Activated naive CD4-positive, alpha-beta T cell treated with anti-CD3 and anti-CD28 coated beads for 36 hours (primary cell): ENCODE measurements around the gene USP48. TPM values are rescaled to one million over a fixed set of nuclear protein-coding genes. Genes with fewer than 3 reads are reported as not detected.
"Not testable (repeated sequence)": the region's sequence is repeated elsewhere in the genome, so short reads cannot be mapped to it uniquely, and the experiment has no call there.

ENCODE experiments used
- CTCF ChIA-PET: fragments of 350-600 bp; sonication (Branson Sonifier 250); formaldehyde crosslinking; loops from one replicate; lab custom pipeline; 2021; ENCODE audit warnings: antibody characterized with exemption; lab: Charles Lee
- DNase-seq: peaks from one replicate; pipeline ENCODE4 v3.0.0-alpha.2; 2020
- H3K27ac Mint-ChIP-seq: one replicate; pipeline ENCODE4 v1.8.0; 2021; ENCODE audit warnings: mild to moderate bottlenecking, mixed read lengths
- H3K27me3 Mint-ChIP-seq: one replicate; pipeline ENCODE4 v1.8.0; 2021; ENCODE audit warnings: low read depth, mixed read lengths
- H3K36me3 Mint-ChIP-seq: one replicate; pipeline ENCODE4 v1.8.0; 2021; ENCODE audit warnings: low read depth, mixed read lengths
- H3K4me1 Mint-ChIP-seq: one replicate; pipeline ENCODE4 v1.8.0; 2021; ENCODE audit warnings: low read depth, mixed read lengths
- H3K4me3 Mint-ChIP-seq: one replicate; pipeline ENCODE4 v1.8.0; 2021; ENCODE audit warnings: mild to moderate bottlenecking, moderate library complexity, mixed read lengths
- H3K9me3 Mint-ChIP-seq: one replicate; pipeline ENCODE4 v1.8.0; 2021; ENCODE audit warnings: mixed read lengths
- intact Hi-C: fragments of 100-400 bp; cut with micrococcal nuclease; formaldehyde crosslinking; loops from one replicate; pipeline ENCODE4 v1.15.1; 2023
- total RNA-seq, 2 experiments: library from RNA; stranded (reverse); gene quantifications; one replicate each; pipeline ENCODE4 v1.2.3, GENCODE V29; 2021

USP48 gene
- 10 to 100 TPM; 89.9 to 93.4 TPM for total RNA-seq

- H3K27me3 Mint-ChIP-seq = no peaks in the 10 kb centered on the region
These were observed at the start of gene USP48 for GRCh38 chr1:21782868-21783678. TSS of gene USP48 (minus strand) at chr1:21783149. CDS start at chr1:21782957, 192 bp downstream.

GRCh38 chr1:21831454-21831970 lies 48.6 kb upstream of the USP48 start:
- CTCF ChIA-PET = interaction anchor here (0.6 kb wide), 1 partner anchor 55 kb away, joined by 3 read pairs; no protein-coding TSS in a partner anchor
- H3K27ac Mint-ChIP-seq = no peak overlapping the region
- peaks cover 17% of the 10 kb centered on the region for H3K36me3 Mint-ChIP-seq
- H3K9me3 Mint-ChIP-seq = peaks cover 19% of the 10 kb centered on the region
- no peak overlapping the region for H3K4me3 Mint-ChIP-seq
- intact Hi-C loops = no loop called here
- no peaks in the 10 kb centered on the region for H3K4me1 Mint-ChIP-seq
- DNase-seq = no peak
- H3K27me3 Mint-ChIP-seq = no peaks in the 10 kb centered on the region

More at GRCh38 chr1:21782868-21783678, at the start of gene USP48:
- Mint-ChIP-seq H3K27ac (peak within 1 kb of the TSS; percentile 100), H3K4me1 (peaks cover 25% of the 10 kb centered on the region), H3K4me3 (peak within 1 kb of the TSS; percentile 95), H3K9me3 (no peaks in the 10 kb centered on the region), H3K36me3 (peaks cover 7% of the 10 kb centered on the region)
- intact Hi-C loops = loop anchor here (1.0 to 5.0 kb wide), 10 partner anchors 42 to 851 kb away; partner anchors contain the start of genes RAP1GAP and ZBTB40
- CTCF ChIA-PET = interaction anchor here (0.7 to 1.1 kb wide), 4 partner anchors 37 to 174 kb away, joined by 3 to 5 read pairs (median 3); no protein-coding TSS in a partner anchor
- DNase-seq = peak; percentile 97

- H3K36me3 Mint-ChIP-seq = peaks cover 17% of the 10 kb centered on the region
These were observed 48.0 kb upstream of the USP48 start for GRCh38 chr1:21830792-21831453.

GRCh38 chr1:21829294-21829693 lies 46.3 kb upstream of the USP48 start:
- peaks cover 8% of the 10 kb centered on the region for H3K36me3 Mint-ChIP-seq
- CTCF ChIA-PET = no interaction called here
- H3K9me3 Mint-ChIP-seq = peaks cover 11% of the 10 kb centered on the region
- no peaks in the 10 kb centered on the region for H3K4me1 Mint-ChIP-seq
- no peaks in the 10 kb centered on the region for H3K27me3 Mint-ChIP-seq
- intact Hi-C loops = no loop called here
- no peak overlapping the region for H3K27ac Mint-ChIP-seq
- H3K4me3 Mint-ChIP-seq = no peak overlapping the region
- no peak for DNase-seq

More at GRCh38 chr1:21830792-21831453, 48.0 kb upstream of the USP48 start:
- intact Hi-C loops = no loop called here
- H3K4me3 Mint-ChIP-seq = no peak overlapping the region
- no peaks in the 10 kb centered on the region for H3K4me1 Mint-ChIP-seq
- CTCF ChIA-PET = interaction anchor here (0.6 kb wide), 1 partner anchor 54 kb away, joined by 3 read pairs; no protein-coding TSS in a partner anchor
- H3K27me3 Mint-ChIP-seq = no peaks in the 10 kb centered on the region
- DNase-seq = no peak
- peaks cover 19% of the 10 kb centered on the region for H3K9me3 Mint-ChIP-seq
- H3K27ac Mint-ChIP-seq = no peak overlapping the region

GRCh38 chr1:21828506-21829210 lies 45.7 kb upstream of the USP48 start:
- CTCF ChIA-PET = no interaction called here

GRCh38 chr1:21828075-21828474 lies 45.1 kb upstream of the USP48 start:
- CTCF ChIA-PET = no interaction called here
- no peak for DNase-seq
- Mint-ChIP-seq H3K27me3 (no peaks in the 10 kb centered on the region), H3K9me3 (peaks cover 3% of the 10 kb centered on the region), H3K4me1 (no peaks in the 10 kb centered on the region), H3K27ac (no peak overlapping the region), H3K4me3 (no peak overlapping the region), H3K36me3 (no peaks in the 10 kb centered on the region)
- intact Hi-C loops = no loop called here

More at GRCh38 chr1:21828506-21829210, 45.7 kb upstream of the USP48 start:
- no peak for DNase-seq
- no peaks in the 10 kb centered on the region for H3K27me3 Mint-ChIP-seq
- no peak overlapping the region for H3K4me3 Mint-ChIP-seq
- intact Hi-C loops = no loop called here
- H3K4me1 Mint-ChIP-seq = no peaks in the 10 kb centered on the region
- no peak overlapping the region for H3K27ac Mint-ChIP-seq
- H3K9me3 Mint-ChIP-seq = peaks cover 5% of the 10 kb centered on the region
- H3K36me3 Mint-ChIP-seq = peaks cover 2% of the 10 kb centered on the region

GRCh38 chr1:21827141-21827679 lies 44.3 kb upstream of the USP48 start:
- H3K4me3 Mint-ChIP-seq = no peak overlapping the region

GRCh38 chr1:21826694-21827093 lies 43.7 kb upstream of the USP48 start:
- intact Hi-C loops, H3K9me3 Mint-ChIP-seq, H3K4me1 Mint-ChIP-seq, H3K4me3 Mint-ChIP-seq, H3K36me3 Mint-ChIP-seq, H3K27ac Mint-ChIP-seq, DNase-seq, H3K27me3 Mint-ChIP-seq, CTCF ChIA-PET: not testable (repeated sequence)

More at GRCh38 chr1:21827141-21827679, 44.3 kb upstream of the USP48 start:
- no peaks in the 10 kb centered on the region for H3K9me3 Mint-ChIP-seq
- H3K36me3 Mint-ChIP-seq = no peaks in the 10 kb centered on the region
- no peaks in the 10 kb centered on the region for H3K27me3 Mint-ChIP-seq
- no peaks in the 10 kb centered on the region for H3K4me1 Mint-ChIP-seq
- no peak for DNase-seq
- no peak overlapping the region for H3K27ac Mint-ChIP-seq
- CTCF ChIA-PET = no interaction called here
- intact Hi-C loops = no loop called here

GRCh38 chr1:21825393-21825792 lies 42.4 kb upstream of the USP48 start:
- CTCF ChIA-PET = no interaction called here
- no peaks in the 10 kb centered on the region for H3K36me3 Mint-ChIP-seq
- intact Hi-C loops = no loop called here
- no peaks in the 10 kb centered on the region for H3K9me3 Mint-ChIP-seq
- no peak overlapping the region for H3K4me3 Mint-ChIP-seq
- no peaks in the 10 kb centered on the region for H3K4me1 Mint-ChIP-seq
- no peak overlapping the region for H3K27ac Mint-ChIP-seq
- no peaks in the 10 kb centered on the region for H3K27me3 Mint-ChIP-seq
- DNase-seq = no peak

GRCh38 chr1:21824926-21825325 lies 42.0 kb upstream of the USP48 start:
- intact Hi-C loops = no loop called here
- no peaks in the 10 kb centered on the region for H3K9me3 Mint-ChIP-seq
- no peak overlapping the region for H3K27ac Mint-ChIP-seq
- DNase-seq = no peak
- CTCF ChIA-PET = no interaction called here
- H3K4me3 Mint-ChIP-seq = no peak overlapping the region
- no peaks in the 10 kb centered on the region for H3K36me3 Mint-ChIP-seq
- H3K4me1 Mint-ChIP-seq = no peaks in the 10 kb centered on the region
- no peaks in the 10 kb centered on the region for H3K27me3 Mint-ChIP-seq

GRCh38 chr1:21823980-21824702 lies 41.2 kb upstream of the USP48 start:
- Mint-ChIP-seq H3K27ac (no peak overlapping the region), H3K4me1 (no peaks in the 10 kb centered on the region), H3K36me3 (no peaks in the 10 kb centered on the region), H3K9me3 (no peaks in the 10 kb centered on the region), H3K4me3 (no peak overlapping the region), H3K27me3 (no peaks in the 10 kb centered on the region)
- intact Hi-C loops = no loop called here
- no peak for DNase-seq
- CTCF ChIA-PET = interaction anchor here (0.5 kb wide), 1 partner anchor 144 kb away, joined by 3 read pairs; no protein-coding TSS in a partner anchor
